ENCODE data around the gene MRPS16. TPM values are rescaled to one million over a fixed set of nuclear protein-coding genes. Genes with fewer than 3 reads are reported as not detected.
"Not testable (repeated sequence)": the region's sequence is repeated elsewhere in the genome, so short reads cannot be mapped to it uniquely, and the experiment has no call there.

MRPS16 gene
- total RNA-seq, 2 donors from 2014 or later = 39.8 to 62.6 TPM

DNA sequence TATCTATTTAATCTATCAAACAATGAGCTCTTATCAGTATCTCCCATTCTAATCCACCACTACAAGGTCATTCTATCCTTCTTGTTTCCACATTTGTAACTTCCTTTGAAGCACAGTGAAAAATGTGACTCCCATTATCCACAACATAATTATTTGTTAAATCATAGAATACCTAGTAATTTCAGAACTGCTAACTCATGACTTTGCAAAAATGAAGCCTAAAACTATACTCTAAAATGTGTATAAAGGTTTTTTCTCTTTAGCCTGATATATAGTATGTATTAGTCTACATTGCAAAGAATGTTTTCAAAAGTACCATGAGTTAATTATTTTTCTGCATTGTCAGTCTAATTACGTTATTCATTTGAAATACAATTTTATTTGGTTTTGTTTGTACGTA lies 12.0 kb upstream of the MRPS16 start:
- Histone ChIP-seq H3K36me3 (no peaks in the 10 kb centered on the region), H3K9me3 (no peaks in the 10 kb centered on the region)
- TF ChIP-seq, protein P1, sequence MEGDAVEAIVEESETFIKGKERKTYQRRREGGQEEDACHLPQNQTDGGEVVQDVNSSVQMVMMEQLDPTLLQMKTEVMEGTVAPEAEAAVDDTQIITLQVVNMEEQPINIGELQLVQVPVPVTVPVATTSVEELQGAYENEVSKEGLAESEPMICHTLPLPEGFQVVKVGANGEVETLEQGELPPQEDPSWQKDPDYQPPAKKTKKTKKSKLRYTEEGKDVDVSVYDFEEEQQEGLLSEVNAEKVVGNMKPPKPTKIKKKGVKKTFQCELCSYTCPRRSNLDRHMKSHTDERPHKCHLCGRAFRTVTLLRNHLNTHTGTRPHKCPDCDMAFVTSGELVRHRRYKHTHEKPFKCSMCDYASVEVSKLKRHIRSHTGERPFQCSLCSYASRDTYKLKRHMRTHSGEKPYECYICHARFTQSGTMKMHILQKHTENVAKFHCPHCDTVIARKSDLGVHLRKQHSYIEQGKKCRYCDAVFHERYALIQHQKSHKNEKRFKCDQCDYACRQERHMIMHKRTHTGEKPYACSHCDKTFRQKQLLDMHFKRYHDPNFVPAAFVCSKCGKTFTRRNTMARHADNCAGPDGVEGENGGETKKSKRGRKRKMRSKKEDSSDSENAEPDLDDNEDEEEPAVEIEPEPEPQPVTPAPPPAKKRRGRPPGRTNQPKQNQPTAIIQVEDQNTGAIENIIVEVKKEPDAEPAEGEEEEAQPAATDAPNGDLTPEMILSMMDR (IDR thresholded peaks at IDR 0.05) = no peak

DNA sequence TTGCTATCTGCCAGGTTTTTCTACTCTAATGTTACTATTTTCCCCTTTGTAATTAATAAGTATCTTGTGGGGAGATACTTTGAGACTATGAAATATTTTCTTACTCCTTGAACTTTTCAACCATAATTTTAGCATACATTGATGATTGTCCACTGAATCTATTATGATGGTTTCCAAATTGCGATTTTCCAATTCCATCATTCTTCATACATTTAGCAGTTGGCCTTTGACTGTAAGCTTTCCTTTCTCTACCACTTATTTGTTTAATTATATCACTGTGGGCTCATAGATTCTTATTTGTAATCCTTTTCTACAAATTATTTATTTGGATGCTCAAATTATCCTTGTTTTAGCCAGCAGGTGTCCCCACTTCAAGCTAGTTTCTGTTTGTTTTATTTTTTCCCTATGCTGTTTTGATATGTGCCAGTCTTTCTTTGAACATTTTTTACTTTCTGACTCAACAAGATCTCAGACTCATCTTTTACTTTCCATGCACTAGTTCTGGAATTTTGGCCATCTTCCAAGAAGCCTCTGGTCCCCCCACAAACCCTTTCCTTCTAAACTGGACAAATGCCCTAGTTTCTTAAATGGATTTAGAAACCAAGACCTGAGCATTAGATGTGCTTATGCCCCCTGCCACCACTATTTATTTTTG lies 11.4 kb upstream of the MRPS16 start:
- Histone ChIP-seq H3K36me3 (no peaks in the 10 kb centered on the region), H3K4me3 (no peak overlapping the region), H3K4me1 (no peaks in the 10 kb centered on the region), H3K27ac (no peak overlapping the region), H3K27me3 (no peaks in the 10 kb centered on the region), H3K9me3 (peaks cover 0 to 2% of the 10 kb centered on the region in 2 donors)
- no peak for DNase-seq (ENCODE audit: low spot score)
- TF ChIP-seq, protein P1 (IDR thresholded peaks at IDR 0.05) = peak in 1 of 2 donors; percentile 56

More for the DNA sequence above, 12.0 kb upstream of the MRPS16 start:
- no peak overlapping the region for H3K4me3 ChIP-seq
- H3K27me3 ChIP-seq = no peaks in the 10 kb centered on the region
- no peaks in the 10 kb centered on the region for H3K4me1 ChIP-seq
- H3K27ac ChIP-seq = no peak overlapping the region
- DNase-seq (ENCODE audit: low spot score) = no peak

DNA sequence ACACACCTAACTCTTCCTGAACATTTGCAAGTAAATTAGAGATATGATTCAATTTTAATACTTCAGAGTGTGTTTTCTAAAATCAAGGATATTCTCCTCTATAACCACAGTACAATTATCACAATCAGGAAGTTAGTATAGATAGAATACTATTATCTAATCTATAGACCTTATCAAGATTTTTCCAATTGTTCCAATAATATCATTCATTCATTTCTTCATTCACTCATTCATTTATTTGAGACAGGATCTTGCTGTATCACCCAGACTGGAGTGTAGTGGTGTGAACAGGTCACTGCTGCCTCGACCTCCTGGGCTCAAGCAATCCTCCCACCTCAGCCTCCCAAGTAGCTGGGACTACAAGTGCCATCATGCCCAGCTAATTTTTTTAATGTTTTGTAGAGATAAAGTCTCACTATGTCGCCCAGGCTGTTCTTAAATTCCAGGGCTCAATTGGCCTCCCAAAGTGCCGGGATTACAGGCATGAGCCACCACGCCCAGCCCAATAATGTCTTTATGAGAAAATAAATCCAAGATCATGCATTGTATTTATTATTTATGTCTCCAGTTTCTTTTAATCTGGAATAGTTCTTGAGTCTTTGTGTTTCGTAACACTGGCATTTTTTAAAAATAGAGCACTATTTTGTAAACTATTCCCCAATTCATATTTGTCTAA lies 10.6 kb upstream of the MRPS16 start:
- TF ChIP-seq, protein P1 (IDR thresholded peaks at IDR 0.05) = no peak
- no peak for DNase-seq (ENCODE audit: low spot score)
- Histone ChIP-seq H3K4me3 (no peak overlapping the region), H3K9me3 (peaks cover 0 to 5% of the 10 kb centered on the region in 2 donors), H3K36me3 (no peaks in the 10 kb centered on the region), H3K27me3 (no peaks in the 10 kb centered on the region), H3K27ac (no peak overlapping the region), H3K4me1 (no peaks in the 10 kb centered on the region)

DNA sequence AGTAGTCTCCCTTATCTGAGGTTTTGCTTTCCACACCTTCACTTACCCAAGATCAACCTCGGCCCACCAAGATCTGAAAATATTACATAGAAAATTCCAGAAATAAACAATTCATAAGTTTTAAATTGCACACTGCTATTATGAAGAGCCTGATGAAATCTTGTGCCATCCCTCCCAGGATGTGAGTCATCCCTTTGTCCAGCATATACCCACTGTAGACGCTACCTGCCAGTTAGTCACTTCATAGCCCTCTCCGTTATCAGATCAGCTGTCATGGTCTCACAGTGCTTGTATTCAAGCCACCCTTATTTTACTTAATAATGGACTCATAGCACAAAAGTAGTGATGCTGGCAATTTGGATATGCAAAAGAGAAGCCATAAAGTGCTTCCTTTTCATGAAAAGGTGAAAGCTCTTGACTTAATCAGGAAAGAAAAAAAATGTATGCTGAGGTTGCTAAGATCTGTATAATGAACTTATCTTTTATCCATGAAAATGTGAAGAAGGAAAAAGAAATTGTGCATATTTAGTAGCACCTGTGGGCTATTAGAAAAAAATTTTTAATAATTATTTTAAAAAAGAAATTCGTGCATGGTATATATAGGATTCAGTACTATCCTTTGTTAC lies 9.8 kb upstream of the MRPS16 start:
- Histone ChIP-seq H3K9me3 (peaks cover 0 to 5% of the 10 kb centered on the region in 2 donors), H3K4me1 (no peaks in the 10 kb centered on the region), H3K27ac (no peak overlapping the region), H3K36me3 (no peaks in the 10 kb centered on the region), H3K27me3 (no peaks in the 10 kb centered on the region), H3K4me3 (no peak overlapping the region)
- no peak for DNase-seq (ENCODE audit: low spot score)
- TF ChIP-seq, protein P1 (IDR thresholded peaks at IDR 0.05) = no peak

DNA sequence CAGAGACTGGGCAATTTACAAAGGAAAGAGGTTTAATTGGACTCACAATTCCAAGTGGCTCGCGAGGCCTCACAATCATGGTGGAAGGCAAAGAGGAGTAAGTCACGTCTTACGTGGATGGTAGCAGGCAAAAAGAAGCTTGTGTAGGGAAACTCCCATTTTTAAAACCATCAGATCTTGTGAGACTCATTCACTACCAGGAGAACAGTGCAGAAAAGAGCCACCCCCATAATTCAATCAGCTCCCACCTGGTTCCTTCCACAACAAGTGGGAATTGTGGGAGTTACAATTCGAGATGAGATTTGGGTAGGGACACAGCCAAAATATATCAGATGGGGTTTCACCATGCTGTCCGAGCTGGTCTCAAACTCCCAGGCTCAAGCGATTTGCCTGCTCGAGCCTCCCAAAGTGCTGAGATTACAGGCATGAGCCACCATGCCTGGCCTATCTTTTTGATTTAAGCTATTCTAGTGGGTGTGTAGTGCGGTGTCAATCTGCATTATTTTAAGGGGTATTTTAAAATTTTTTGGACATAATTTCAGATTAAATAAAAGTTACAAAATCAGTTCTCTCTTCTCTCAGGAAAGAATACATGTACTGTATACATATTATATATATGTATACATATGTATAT lies 9.0 kb upstream of the MRPS16 start:
- H3K4me1 ChIP-seq = no peaks in the 10 kb centered on the region
- H3K4me3 ChIP-seq = no peak overlapping the region
- no peak for DNase-seq (ENCODE audit: low spot score)
- no peaks in the 10 kb centered on the region for H3K27me3 ChIP-seq
- TF ChIP-seq, protein P1 (IDR thresholded peaks at IDR 0.05) = no peak
- H3K9me3 ChIP-seq = peaks cover 0 to 5% of the 10 kb centered on the region in 2 donors
- H3K36me3 ChIP-seq = no peaks in the 10 kb centered on the region
- no peak overlapping the region for H3K27ac ChIP-seq

DNA sequence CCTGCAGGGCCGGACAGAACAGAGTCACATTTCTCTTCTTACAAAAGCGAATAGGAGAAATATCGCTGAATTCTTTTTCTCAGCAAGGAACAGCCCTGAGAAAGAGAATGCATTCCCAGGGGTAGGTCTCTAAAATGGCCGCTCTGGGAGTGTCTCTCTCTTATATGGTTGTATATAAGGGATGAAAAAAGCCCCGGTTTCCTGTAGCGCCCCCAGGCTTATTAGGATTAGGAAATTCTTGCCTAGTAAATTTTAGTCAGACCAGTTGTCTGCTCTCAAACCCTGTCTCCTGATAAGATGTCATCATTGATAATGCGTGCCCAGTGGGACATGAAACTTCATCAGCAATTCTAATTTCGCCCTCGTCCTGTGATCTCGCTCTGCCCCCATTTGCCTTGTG lies 6.2 kb upstream of the MRPS16 start:
- H3K4me1 ChIP-seq; DNase-seq (ENCODE audit: low spot score); H3K27me3 ChIP-seq; H3K36me3 ChIP-seq; H3K4me3 ChIP-seq; H3K27ac ChIP-seq; H3K9me3 ChIP-seq: not testable (repeated sequence)
